Stimulated activated CD8-positive, alpha-beta memory T cell treated with anti-CD3 and anti-CD28 coated beads, Interleukin-7, amount 100 ng/mL, for 1 hour (primary cell): ENCODE data around the gene TRIP13.
"Not testable (repeated sequence)": the region's sequence is repeated elsewhere in the genome, so short reads cannot be mapped to it uniquely, and the experiment has no call there.

Experiments
- DNase-seq, 2 donors: peaks; one replicate each; pipeline ENCODE4 v3.0.0-alpha.2; 2020; ENCODE audit warnings: low read depth in 2 of 2

TRIP13 gene

GRCh38 chr5:918717-919116, 26.0 kb downstream of the TRIP13 start:
- DNase-seq, result not testable (repeated sequence)

- DNase-seq, result no peak
Observed at GRCh38 chr5:919356-920000, 26.8 kb downstream of the TRIP13 start.

- DNase-seq, result no peak
Observed at GRCh38 chr5:920321-920720, 27.6 kb downstream of the TRIP13 start.

- DNase-seq, result no peak
Observed at GRCh38 chr5:921456-922435, 29.1 kb downstream of the TRIP13 start.

GRCh38 chr5:922436-923280, 30.0 kb downstream of the TRIP13 start:
- DNase-seq, result no peak

GRCh38 chr5:923281-923873, 30.7 kb downstream of the TRIP13 start:
- DNase-seq, result peak; percentile 39 to 53

GRCh38 chr5:926417-927171, 33.9 kb downstream of the TRIP13 start:
- no peak for DNase-seq

- no peak for DNase-seq
Observed at GRCh38 chr5:927172-928015, 34.7 kb downstream of the TRIP13 start.

- not testable (repeated sequence) for DNase-seq
Observed at GRCh38 chr5:929182-929581, 36.5 kb downstream of the TRIP13 start.

GRCh38 chr5:929596-929995, 36.9 kb downstream of the TRIP13 start:
- DNase-seq, result no peak

- no peak for DNase-seq
Observed at GRCh38 chr5:930866-931265, 38.2 kb downstream of the TRIP13 start.

- DNase-seq, result no peak
Observed at GRCh38 chr5:931570-932145, 39.0 kb downstream of the TRIP13 start.

GRCh38 chr5:932151-932627, 39.5 kb downstream of the TRIP13 start:
- DNase-seq, result no peak

- no peak for DNase-seq
Observed at GRCh38 chr5:932628-933250, 40.1 kb downstream of the TRIP13 start.

GRCh38 chr5:933251-933861, 40.7 kb downstream of the TRIP13 start:
- no peak for DNase-seq

GRCh38 chr5:933951-934350, 41.3 kb downstream of the TRIP13 start:
- DNase-seq, result not testable (repeated sequence)

- DNase-seq, result not testable (repeated sequence)
Observed at GRCh38 chr5:934381-934967, 41.8 kb downstream of the TRIP13 start.

GRCh38 chr5:935510-936084, 42.9 kb downstream of the TRIP13 start:
- DNase-seq, result no peak
